Glutamatergic neuron (in vitro differentiated cells): ENCODE measurements around the gene NUMB. TPM values are rescaled to one million over a fixed set of nuclear protein-coding genes. Genes with fewer than 3 reads are reported as not detected.

ENCODE experiments used
- DNase-seq: peaks from one replicate; pipeline ENCODE4 v3.0.0; 2022
- H3K27ac Mint-ChIP-seq: one replicate; pipeline ENCODE4 v1.8.0; 2020; ENCODE audit warnings: mild to moderate bottlenecking, mixed read lengths, inconsistent platforms; ENCODE audit not compliant: unreplicated experiment
- H3K27me3 Mint-ChIP-seq: one replicate; pipeline ENCODE4 v1.8.0; 2020; ENCODE audit warnings: mild to moderate bottlenecking, moderate library complexity, mixed read lengths, inconsistent platforms; ENCODE audit not compliant: unreplicated experiment
- H3K36me3 Mint-ChIP-seq: one replicate; pipeline ENCODE4 v1.8.0; 2020; ENCODE audit warnings: mild to moderate bottlenecking, mixed read lengths, inconsistent platforms; ENCODE audit not compliant: unreplicated experiment
- H3K4me1 Mint-ChIP-seq: one replicate; pipeline ENCODE4 v1.8.0; 2020; ENCODE audit warnings: mild to moderate bottlenecking, low read depth, mixed read lengths, inconsistent platforms; ENCODE audit not compliant: unreplicated experiment
- H3K4me3 Mint-ChIP-seq: one replicate; pipeline ENCODE4 v1.8.0; 2020; ENCODE audit warnings: mild to moderate bottlenecking, mixed read lengths, inconsistent platforms; ENCODE audit not compliant: unreplicated experiment
- H3K9me3 Mint-ChIP-seq: one replicate; pipeline ENCODE4 v1.8.0; 2020; ENCODE audit warnings: mild to moderate bottlenecking, moderate library complexity, mixed read lengths, inconsistent platforms; ENCODE audit not compliant: unreplicated experiment
- total RNA-seq: library from RNA; stranded (reverse); fragmentation: NEBNext Ultra II Directional; extraction: Animal tissue kit (Norgen Biotek cat#: 25700); gene quantifications from one replicate; pipeline ENCODE4 v1.2.1, GENCODE V29; 2021; ENCODE audit not compliant: unreplicated experiment
- TF ChIP-seq, protein P1 (sequence below): fragments of 200-600 bp; sonication (generic); IDR thresholded peaks from one replicate; pipeline ENCODE4 v1.5.0; 2021; ENCODE audit not compliant: partially characterized antibody, unreplicated experiment

The NUMB gene
- total RNA-seq, 1 donor from 2014 or later = 48.0 TPM

DNA sequence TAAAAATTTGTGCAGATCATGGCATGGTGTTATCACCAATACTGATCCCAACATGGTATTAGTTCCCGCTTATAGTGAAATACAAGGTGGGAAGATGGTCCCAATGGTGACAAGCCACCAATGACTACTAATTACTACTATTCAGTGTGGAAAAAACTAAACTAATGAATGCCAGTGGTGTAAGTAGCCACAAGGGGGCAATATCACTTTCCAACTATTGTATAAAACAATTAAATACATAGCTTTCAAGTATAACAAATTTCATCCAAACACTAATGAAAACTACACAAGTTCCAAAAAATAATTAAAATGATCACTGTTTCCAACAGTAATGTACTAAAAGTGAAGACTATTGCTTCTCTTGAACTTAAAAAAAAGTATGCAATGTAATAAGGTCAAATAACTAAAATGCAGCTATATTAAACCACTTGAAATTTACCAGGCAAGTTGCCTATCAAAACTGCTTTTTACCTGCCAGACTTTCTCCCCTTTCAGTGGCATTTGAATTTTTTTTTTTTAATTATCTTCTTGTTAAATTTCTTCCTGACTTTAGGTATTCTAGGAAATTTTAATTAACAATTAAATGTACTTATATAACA, 163.0 kb downstream of the NUMB start:
- no peaks in the 10 kb centered on the region for H3K27me3 Mint-ChIP-seq
- H3K4me3 Mint-ChIP-seq = no peak overlapping the region
- H3K9me3 Mint-ChIP-seq = peaks cover 2% of the 10 kb centered on the region
- TF ChIP-seq, protein P1, sequence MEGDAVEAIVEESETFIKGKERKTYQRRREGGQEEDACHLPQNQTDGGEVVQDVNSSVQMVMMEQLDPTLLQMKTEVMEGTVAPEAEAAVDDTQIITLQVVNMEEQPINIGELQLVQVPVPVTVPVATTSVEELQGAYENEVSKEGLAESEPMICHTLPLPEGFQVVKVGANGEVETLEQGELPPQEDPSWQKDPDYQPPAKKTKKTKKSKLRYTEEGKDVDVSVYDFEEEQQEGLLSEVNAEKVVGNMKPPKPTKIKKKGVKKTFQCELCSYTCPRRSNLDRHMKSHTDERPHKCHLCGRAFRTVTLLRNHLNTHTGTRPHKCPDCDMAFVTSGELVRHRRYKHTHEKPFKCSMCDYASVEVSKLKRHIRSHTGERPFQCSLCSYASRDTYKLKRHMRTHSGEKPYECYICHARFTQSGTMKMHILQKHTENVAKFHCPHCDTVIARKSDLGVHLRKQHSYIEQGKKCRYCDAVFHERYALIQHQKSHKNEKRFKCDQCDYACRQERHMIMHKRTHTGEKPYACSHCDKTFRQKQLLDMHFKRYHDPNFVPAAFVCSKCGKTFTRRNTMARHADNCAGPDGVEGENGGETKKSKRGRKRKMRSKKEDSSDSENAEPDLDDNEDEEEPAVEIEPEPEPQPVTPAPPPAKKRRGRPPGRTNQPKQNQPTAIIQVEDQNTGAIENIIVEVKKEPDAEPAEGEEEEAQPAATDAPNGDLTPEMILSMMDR = peak; percentile 74
- DNase-seq = no peak
- H3K27ac Mint-ChIP-seq = no peak overlapping the region
- no peaks in the 10 kb centered on the region for H3K4me1 Mint-ChIP-seq
- H3K36me3 Mint-ChIP-seq = no peaks in the 10 kb centered on the region

GRCh38 chr14:73293782-73294781, 164.3 kb downstream of the NUMB start:
- no peaks in the 10 kb centered on the region for H3K4me1 Mint-ChIP-seq
- no peaks in the 10 kb centered on the region for H3K27me3 Mint-ChIP-seq
- TF ChIP-seq, protein P1 = no peak
- peaks cover 2% of the 10 kb centered on the region for H3K9me3 Mint-ChIP-seq
- no peak overlapping the region for H3K27ac Mint-ChIP-seq
- no peaks in the 10 kb centered on the region for H3K36me3 Mint-ChIP-seq
- no peak overlapping the region for H3K4me3 Mint-ChIP-seq
- DNase-seq = no peak

DNA sequence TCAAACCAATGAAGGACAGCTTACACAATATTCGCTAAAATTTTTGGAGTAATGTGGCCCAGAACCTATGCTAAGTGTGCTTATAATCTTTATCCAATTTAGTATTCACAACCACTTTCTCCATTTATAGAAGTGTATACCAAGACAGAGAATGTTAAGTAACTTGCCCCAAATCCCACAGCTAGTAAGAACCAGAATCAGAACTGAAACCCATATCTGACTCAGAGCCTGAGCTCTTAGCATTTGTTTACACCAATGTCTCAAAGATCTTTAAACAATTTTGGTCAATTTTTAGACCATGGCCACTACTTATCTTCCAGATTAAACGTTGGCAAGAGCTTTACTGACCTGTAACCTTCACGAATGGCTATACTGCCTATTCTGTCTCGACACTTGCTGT, 168.1 kb downstream of the NUMB start:
- H3K4me3 Mint-ChIP-seq = no peak overlapping the region
- no peak for DNase-seq
- H3K9me3 Mint-ChIP-seq = peaks cover 2% of the 10 kb centered on the region
- no peaks in the 10 kb centered on the region for H3K36me3 Mint-ChIP-seq
- no peaks in the 10 kb centered on the region for H3K27me3 Mint-ChIP-seq
- no peaks in the 10 kb centered on the region for H3K4me1 Mint-ChIP-seq
- H3K27ac Mint-ChIP-seq = no peak overlapping the region
- TF ChIP-seq, protein P1 = no peak

GRCh38 chr14:73289729-73290128, 168.6 kb downstream of the NUMB start:
- H3K27me3 Mint-ChIP-seq = no peaks in the 10 kb centered on the region
- peaks cover 2% of the 10 kb centered on the region for H3K9me3 Mint-ChIP-seq
- DNase-seq = no peak
- no peaks in the 10 kb centered on the region for H3K36me3 Mint-ChIP-seq
- H3K4me1 Mint-ChIP-seq = no peaks in the 10 kb centered on the region
- TF ChIP-seq, protein P1 = no peak
- no peak overlapping the region for H3K4me3 Mint-ChIP-seq
- H3K27ac Mint-ChIP-seq = no peak overlapping the region

GRCh38 chr14:73289308-73289707, 169.0 kb downstream of the NUMB start:
- Mint-ChIP-seq H3K4me1 (no peaks in the 10 kb centered on the region), H3K27me3 (no peaks in the 10 kb centered on the region), H3K9me3 (peaks cover 2% of the 10 kb centered on the region), H3K36me3 (no peaks in the 10 kb centered on the region), H3K4me3 (no peak overlapping the region), H3K27ac (no peak overlapping the region)
- TF ChIP-seq, protein P1 = no peak
- DNase-seq = no peak
